ENCODE data around the gene GINS1.

Gene GINS1

DNA sequence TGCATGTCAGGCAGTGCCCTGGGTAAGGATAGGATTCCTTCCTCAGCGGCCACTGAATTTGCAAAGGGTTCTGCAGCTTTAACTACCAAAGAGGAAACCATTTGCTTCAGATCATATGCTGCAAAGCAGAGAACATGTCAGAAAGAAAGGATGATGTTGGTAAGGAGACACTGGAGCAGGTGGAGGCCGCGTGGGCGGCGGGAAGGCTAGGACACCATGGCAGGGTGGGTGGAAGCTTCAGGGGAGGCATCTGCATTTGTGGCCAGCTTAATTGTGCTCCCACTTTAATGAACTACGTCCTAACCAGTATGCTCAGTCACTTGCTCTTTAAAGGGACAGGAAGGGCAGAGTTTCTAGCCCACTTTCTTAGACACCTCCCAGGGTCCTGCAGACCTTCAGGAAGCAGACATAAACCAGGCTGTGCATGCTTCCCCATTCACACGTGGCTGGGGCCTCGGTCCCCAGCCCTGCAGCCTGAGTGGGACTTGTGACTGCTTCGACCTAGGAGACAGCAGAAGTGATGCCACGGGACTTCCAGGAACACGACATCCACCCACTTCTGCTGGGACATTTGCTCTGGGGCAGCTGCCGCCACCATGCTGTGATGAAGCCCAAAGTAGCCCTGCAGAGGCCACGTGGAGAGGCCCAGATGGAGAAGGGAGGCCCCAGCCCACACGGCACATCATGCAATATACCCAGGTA is 76.1 kb downstream of the GINS1 start:
- no peaks in the 10 kb centered on the region for H3K9me3 ChIP-seq (ENCODE audit: severe bottlenecking)
- DNase-seq: no peak
- H3K4me3 ChIP-seq (ENCODE audit: low read depth, low read length): no peak overlapping the region
- TF ChIP-seq, protein P1, sequence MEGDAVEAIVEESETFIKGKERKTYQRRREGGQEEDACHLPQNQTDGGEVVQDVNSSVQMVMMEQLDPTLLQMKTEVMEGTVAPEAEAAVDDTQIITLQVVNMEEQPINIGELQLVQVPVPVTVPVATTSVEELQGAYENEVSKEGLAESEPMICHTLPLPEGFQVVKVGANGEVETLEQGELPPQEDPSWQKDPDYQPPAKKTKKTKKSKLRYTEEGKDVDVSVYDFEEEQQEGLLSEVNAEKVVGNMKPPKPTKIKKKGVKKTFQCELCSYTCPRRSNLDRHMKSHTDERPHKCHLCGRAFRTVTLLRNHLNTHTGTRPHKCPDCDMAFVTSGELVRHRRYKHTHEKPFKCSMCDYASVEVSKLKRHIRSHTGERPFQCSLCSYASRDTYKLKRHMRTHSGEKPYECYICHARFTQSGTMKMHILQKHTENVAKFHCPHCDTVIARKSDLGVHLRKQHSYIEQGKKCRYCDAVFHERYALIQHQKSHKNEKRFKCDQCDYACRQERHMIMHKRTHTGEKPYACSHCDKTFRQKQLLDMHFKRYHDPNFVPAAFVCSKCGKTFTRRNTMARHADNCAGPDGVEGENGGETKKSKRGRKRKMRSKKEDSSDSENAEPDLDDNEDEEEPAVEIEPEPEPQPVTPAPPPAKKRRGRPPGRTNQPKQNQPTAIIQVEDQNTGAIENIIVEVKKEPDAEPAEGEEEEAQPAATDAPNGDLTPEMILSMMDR (IDR thresholded peaks at IDR 0.05; ENCODE audit: low read depth, low read length): no peak
- no peak overlapping the region for H3K27ac ChIP-seq
- H3K27me3 ChIP-seq (ENCODE audit: insufficient read depth, low read depth, severe bottlenecking): no peaks in the 10 kb centered on the region
- peaks cover 68% of the 10 kb centered on the region for H3K36me3 ChIP-seq

DNA sequence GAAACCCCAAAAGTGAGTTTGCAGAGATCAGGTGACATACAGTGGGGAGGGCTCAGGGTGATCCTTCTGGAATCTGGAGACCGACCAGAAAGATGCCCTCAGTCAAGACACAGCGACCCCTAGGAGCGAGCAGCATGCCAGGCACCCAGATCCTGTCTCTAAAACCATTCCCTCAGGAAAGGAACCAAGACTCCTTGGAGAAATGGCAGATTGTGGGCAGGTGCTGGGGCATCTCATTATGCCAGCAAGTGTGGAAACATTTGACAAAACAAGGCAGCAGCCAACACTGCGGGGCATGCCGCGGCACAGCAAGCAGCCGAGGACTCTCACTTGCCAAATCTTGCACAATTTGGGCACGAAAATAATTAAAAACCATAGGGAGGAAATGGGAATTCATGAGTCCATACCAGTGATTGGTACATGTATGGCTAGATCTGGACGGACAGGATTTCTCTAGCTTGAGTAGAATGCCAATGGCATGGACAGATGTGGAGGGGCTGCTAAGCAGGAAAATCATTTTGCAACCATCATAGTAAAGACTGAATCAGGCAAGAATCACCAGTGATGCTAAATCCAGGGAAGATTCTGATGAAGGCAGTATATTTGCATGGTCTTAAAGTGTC is 76.9 kb downstream of the GINS1 start:
- DNase-seq: no peak
- Histone ChIP-seq H3K9me3 (ENCODE audit: severe bottlenecking) (no peaks in the 10 kb centered on the region), H3K27ac (no peak overlapping the region), H3K36me3 (peaks cover 67% of the 10 kb centered on the region), H3K4me3 (ENCODE audit: low read depth, low read length) (no peak overlapping the region), H3K27me3 (ENCODE audit: insufficient read depth, low read depth, severe bottlenecking) (no peaks in the 10 kb centered on the region)
- TF ChIP-seq, protein P1 (IDR thresholded peaks at IDR 0.05; ENCODE audit: low read depth, low read length): no peak

DNA sequence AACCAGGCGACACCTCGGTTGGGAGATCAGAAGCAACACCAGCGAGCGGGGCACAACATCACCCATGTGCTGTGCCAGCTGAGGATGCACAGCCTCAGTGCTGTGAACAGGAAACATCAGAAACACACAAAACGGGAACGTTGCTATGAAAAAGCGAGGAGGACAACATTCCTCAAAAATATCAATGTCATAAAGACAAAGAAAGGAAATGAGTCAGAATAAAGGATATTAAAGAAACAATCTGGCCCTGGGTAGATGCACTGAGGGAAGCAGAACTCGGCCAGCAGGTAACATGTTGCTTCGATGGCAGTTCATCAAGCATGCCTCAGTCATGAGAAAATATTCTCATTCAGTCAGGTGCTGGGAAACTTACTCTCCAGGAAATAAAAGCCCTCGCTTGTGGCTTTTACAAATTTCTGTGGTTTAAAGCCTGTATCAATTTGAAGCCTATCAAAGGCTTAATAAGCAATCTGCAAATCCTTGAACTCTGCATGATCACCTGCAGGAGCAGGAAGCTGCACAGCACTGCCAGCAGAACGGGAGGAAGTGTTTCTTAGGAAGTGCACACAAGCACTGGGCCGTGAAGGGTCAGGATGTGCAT is 77.5 kb downstream of the GINS1 start:
- Histone ChIP-seq H3K27me3 (ENCODE audit: insufficient read depth, low read depth, severe bottlenecking) (no peaks in the 10 kb centered on the region), H3K27ac (no peak overlapping the region), H3K36me3 (peaks cover 65% of the 10 kb centered on the region), H3K9me3 (ENCODE audit: severe bottlenecking) (no peaks in the 10 kb centered on the region), H3K4me3 (ENCODE audit: low read depth, low read length) (no peak overlapping the region)
- TF ChIP-seq, protein P1 (IDR thresholded peaks at IDR 0.05; ENCODE audit: low read depth, low read length): no peak
- DNase-seq: no peak

DNA sequence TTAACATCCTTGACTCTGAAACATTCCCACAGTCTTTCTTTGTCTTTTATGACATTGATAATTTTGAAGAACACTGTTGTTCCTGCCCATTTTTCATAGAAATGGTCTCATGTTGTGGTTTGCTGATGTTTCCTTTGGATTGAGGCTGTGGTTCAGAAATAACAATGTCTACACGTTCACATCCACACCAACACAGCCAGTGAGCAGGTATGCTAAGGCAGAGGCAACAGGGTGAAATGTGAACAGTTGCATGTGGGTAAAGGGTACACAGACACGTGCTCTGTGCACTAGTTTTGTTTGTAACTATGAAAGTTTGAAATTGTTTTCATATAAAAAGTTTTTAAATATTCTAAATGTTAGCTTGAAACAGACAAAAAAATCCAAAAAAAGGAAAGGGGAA is 78.4 kb downstream of the GINS1 start:
- DNase-seq: no peak
- Histone ChIP-seq H3K27ac (no peak overlapping the region), H3K4me3 (ENCODE audit: low read depth, low read length) (no peak overlapping the region), H3K36me3 (peaks cover 62% of the 10 kb centered on the region), H3K27me3 (ENCODE audit: insufficient read depth, low read depth, severe bottlenecking) (no peaks in the 10 kb centered on the region), H3K9me3 (ENCODE audit: severe bottlenecking) (no peaks in the 10 kb centered on the region)
- TF ChIP-seq, protein P1 (IDR thresholded peaks at IDR 0.05; ENCODE audit: low read depth, low read length): no peak

DNA sequence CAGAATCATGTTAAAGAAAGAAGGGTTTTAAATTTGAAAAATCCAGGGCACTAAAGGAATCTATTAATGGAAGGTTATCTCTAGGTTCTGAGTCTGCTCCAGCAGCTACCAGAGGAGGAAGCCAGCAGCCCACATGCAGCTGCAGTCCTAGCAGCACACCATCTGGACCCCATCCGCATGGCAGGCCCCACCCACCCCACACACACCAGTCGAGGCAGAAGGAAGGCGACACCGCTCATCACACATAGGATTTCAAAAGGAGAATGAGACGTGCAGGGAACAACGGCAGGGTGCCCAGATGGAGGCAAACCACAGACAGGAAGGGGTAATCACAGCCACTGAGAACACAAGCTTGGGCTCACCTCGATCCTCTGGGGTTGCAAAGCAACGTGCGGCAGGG is 78.9 kb downstream of the GINS1 start:
- peaks cover 62% of the 10 kb centered on the region for H3K36me3 ChIP-seq
- H3K27ac ChIP-seq: peak overlapping the region; percentile 30

More for the DNA sequence above, 78.9 kb downstream of the GINS1 start:
- no peaks in the 10 kb centered on the region for H3K9me3 ChIP-seq (ENCODE audit: severe bottlenecking)
- TF ChIP-seq, protein P1 (IDR thresholded peaks at IDR 0.05; ENCODE audit: low read depth, low read length): peak; percentile 8; the same call in 1 of the 2 replicates
- H3K27me3 ChIP-seq (ENCODE audit: insufficient read depth, low read depth, severe bottlenecking): no peaks in the 10 kb centered on the region
- no peak overlapping the region for H3K4me3 ChIP-seq (ENCODE audit: low read depth, low read length)
- peak; percentile 68 for DNase-seq

All from WERI-Rb-1 (cell line).